ENCODE data around the gene PDCD4. TPM values are rescaled to one million over a fixed set of nuclear protein-coding genes. Genes with fewer than 3 reads are reported as not detected.

PDCD4 gene
- total RNA-seq, 1 donor from 2014 or later, result 55.5 TPM

DNA sequence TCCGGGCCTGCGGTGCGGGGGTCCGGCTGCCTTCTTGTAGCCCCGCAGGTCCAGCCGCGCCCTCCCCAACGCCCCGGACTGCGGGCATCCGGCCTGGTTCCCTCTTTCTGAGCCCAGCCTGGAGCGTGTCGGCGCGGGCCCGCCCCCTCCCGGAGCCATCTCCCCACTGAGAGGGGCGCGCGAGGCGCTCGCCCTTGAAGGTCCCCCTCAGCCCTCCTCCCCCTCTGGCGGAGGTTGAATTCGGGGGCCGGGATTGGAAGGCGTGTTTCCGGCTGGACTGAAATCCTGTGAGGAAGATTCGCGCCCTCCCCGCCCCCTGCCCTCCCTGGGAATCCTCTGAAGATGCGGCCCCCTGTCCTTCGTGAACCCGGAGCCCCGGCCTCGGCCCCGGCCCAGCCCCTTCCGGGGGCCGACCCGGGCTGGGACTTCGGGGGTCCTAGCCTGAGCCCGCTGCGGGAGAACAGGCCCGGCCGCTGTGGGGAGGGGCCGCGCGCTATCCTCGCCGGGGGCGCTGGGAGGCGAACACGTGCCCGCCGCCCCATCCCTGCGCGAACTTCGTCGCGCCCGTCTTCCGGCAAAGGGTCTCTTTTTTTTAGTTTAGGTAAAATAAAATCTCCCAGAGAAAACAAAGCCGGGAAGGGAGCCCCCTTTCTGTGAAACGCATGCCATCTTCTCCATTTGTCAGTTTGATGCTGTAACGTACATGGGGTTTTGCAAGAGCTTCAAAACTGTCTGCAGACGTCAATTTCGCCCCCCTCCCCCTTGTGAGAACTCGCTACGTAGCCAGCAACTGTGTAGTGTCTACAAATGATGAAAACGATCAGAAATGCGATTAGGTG lies 636 bp downstream of the PDCD4 start:
- peak overlapping the region; percentile 87 for H3K4me3 ChIP-seq (ENCODE audit: low read depth, low read length)
- TF ChIP-seq, protein P1, sequence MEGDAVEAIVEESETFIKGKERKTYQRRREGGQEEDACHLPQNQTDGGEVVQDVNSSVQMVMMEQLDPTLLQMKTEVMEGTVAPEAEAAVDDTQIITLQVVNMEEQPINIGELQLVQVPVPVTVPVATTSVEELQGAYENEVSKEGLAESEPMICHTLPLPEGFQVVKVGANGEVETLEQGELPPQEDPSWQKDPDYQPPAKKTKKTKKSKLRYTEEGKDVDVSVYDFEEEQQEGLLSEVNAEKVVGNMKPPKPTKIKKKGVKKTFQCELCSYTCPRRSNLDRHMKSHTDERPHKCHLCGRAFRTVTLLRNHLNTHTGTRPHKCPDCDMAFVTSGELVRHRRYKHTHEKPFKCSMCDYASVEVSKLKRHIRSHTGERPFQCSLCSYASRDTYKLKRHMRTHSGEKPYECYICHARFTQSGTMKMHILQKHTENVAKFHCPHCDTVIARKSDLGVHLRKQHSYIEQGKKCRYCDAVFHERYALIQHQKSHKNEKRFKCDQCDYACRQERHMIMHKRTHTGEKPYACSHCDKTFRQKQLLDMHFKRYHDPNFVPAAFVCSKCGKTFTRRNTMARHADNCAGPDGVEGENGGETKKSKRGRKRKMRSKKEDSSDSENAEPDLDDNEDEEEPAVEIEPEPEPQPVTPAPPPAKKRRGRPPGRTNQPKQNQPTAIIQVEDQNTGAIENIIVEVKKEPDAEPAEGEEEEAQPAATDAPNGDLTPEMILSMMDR (conservative IDR thresholded peaks at IDR 0.05; ENCODE audit: low read depth, low read length), result peak; percentile 31
- DNase-seq (ENCODE audit: low read depth), result no peak

- TF ChIP-seq, protein P1 (conservative IDR thresholded peaks at IDR 0.05; ENCODE audit: low read depth, low read length), result no peak
- DNase-seq (ENCODE audit: low read depth), result no peak
- H3K4me3 ChIP-seq (ENCODE audit: low read depth, low read length), result peak overlapping the region; percentile 87
Observed at GRCh38 chr10:110872984-110873923, 1.5 kb downstream of the PDCD4 start.

DNA sequence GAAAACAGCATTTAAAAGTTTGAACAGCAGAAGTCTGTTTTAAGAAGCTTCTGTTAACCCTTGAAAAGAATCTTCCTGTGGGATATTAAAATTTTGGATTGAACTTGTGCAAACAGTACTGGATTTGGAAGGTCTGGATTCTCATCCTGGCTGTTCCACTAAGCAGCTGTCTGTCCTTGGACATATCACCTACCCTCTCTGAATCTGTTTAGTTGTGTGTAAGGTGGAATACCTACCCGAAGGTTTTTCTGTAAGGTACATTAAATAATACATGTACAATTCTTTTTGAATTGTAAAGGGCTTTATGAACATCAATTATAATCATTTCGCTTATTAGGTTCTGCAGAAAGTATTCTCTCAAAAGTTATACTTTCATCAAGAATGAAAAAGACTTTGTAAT lies 2.2 kb downstream of the PDCD4 start:
- DNase-seq (ENCODE audit: low read depth), result no peak
- H3K4me3 ChIP-seq (ENCODE audit: low read depth, low read length), result peak overlapping the region; percentile 87
- TF ChIP-seq, protein P1 (conservative IDR thresholded peaks at IDR 0.05; ENCODE audit: low read depth, low read length), result no peak

- TF ChIP-seq, protein P1 (conservative IDR thresholded peaks at IDR 0.05; ENCODE audit: low read depth, low read length), result no peak
- H3K4me3 ChIP-seq (ENCODE audit: low read depth, low read length), result no peak overlapping the region
Observed at GRCh38 chr10:110876000-110876399, 4.3 kb downstream of the PDCD4 start.

DNA sequence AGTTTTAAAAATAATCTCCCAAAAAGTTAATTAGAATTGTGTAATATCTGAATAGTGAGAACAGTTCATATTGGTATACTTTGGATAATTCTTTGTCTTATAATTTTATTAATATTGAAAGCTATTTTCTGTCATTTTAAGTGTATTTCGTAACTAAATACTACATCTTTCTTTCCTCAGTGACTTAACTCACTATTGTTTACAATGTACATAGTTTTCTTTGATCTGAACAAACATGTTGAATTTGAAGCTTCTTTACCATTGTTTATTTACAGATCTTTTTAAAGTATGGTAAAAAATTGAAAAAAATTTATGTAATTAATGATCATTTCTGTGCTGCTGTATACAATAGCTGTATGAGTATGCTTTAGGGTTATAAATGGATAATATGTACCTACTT lies 5.1 kb downstream of the PDCD4 start:
- H3K4me3 ChIP-seq (ENCODE audit: low read depth, low read length), result no peak overlapping the region
- DNase-seq (ENCODE audit: low read depth), result no peak
- TF ChIP-seq, protein P1 (conservative IDR thresholded peaks at IDR 0.05; ENCODE audit: low read depth, low read length), result no peak

More at GRCh38 chr10:110876000-110876399, 4.3 kb downstream of the PDCD4 start:
- no peak for DNase-seq (ENCODE audit: low read depth)

DNA sequence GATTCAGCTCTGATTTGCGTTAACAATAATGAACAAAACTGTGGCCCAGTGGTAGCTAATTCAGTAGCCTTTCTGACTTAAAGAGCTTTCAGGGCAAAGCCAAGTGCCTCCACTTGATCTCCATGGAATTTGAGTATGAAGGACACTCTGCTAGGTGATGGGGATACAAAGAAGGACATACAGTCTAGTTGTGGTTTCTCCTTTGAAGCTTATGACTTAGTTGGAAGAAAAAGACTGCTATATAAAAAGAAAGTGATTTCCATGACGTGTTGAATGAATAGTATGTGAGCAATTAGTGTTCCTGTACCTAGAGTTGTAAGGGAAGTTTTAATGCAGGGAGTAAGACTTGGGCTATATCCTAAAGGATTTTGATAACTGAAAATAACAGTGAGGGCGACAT lies 8.3 kb downstream of the PDCD4 start:
- TF ChIP-seq, protein P1 (conservative IDR thresholded peaks at IDR 0.05; ENCODE audit: low read depth, low read length), result no peak
- no peak overlapping the region for H3K4me3 ChIP-seq (ENCODE audit: low read depth, low read length)
- no peak for DNase-seq (ENCODE audit: low read depth)

Data from epithelial cell of proximal tubule (primary cell).